SU-DHL-6 (cell line): Measurements from ENCODE around the gene MC1R.

Experiments
- EZH2phosphoT487 ChIP-seq: fragments of 200-600 bp; sonication (generic), shearing (Covaris generic); conservative IDR thresholded peaks from 2 replicates; pipeline ENCODE4 v1.6.1; 2018; ENCODE audit warnings: mild to moderate bottlenecking, antibody characterized with exemption, low read length, moderate library complexity, mixed read lengths
- TF ChIP-seq, protein P1 (sequence below): fragments of 200-600 bp; sonication (generic); IDR thresholded peaks from one replicate; pipeline ENCODE4 v1.5.1; 2017; ENCODE audit warnings: antibody characterized with exemption, mild to moderate bottlenecking, low read length, moderate library complexity; ENCODE audit not compliant: insufficient read depth, poor library complexity, severe bottlenecking

DNA sequence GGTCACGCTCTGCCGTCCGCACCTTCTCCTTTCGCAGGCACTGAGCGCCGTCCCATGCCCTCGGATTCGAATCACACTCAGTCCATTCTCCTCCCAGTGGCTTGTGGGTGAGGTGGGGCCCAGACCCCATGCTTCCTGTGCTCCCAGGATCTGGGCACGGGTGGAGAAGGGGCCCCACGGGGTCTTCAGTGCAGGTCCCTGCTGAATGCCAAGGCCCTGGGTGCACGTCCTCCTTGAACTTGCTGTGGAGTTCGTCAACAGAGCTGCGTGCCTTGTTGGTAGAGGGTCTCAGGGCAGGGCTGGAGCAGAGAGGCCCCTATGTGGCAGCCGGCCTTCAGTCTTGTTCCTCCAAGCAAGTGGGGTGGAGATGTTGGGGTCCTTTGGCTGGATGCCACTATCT lies 7.3 kb upstream of the MC1R start:
- TF ChIP-seq, protein P1, sequence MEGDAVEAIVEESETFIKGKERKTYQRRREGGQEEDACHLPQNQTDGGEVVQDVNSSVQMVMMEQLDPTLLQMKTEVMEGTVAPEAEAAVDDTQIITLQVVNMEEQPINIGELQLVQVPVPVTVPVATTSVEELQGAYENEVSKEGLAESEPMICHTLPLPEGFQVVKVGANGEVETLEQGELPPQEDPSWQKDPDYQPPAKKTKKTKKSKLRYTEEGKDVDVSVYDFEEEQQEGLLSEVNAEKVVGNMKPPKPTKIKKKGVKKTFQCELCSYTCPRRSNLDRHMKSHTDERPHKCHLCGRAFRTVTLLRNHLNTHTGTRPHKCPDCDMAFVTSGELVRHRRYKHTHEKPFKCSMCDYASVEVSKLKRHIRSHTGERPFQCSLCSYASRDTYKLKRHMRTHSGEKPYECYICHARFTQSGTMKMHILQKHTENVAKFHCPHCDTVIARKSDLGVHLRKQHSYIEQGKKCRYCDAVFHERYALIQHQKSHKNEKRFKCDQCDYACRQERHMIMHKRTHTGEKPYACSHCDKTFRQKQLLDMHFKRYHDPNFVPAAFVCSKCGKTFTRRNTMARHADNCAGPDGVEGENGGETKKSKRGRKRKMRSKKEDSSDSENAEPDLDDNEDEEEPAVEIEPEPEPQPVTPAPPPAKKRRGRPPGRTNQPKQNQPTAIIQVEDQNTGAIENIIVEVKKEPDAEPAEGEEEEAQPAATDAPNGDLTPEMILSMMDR: no peak
- no peak for TF ChIP-seq EZH2phosphoT487
